K562 (cell line): Measurements from ENCODE around the gene ANKRD27. TPM values are rescaled to one million over a fixed set of nuclear protein-coding genes. Genes with fewer than 3 reads are reported as not detected.

ENCODE experiments used
- BCL6 ChIP-seq: fragments of 250-450 bp; sonication (Bioruptor Pico); IDR thresholded peaks from 2 replicates; pipeline ENCODE4 v1.4.0; 2020
- BDP1 ChIP-seq: IDR thresholded peaks from 3 replicates; pipeline ENCODE4 v1.6.1; 2011; ENCODE audit not compliant: insufficient read length, insufficient read depth
- BMI1 ChIP-seq: fragments of 150-350 bp; IDR thresholded peaks from 2 replicates; pipeline ENCODE4 v1.6.1; 2014; ENCODE audit warnings: low read length
- BRCA1 ChIP-seq, 2 experiments: fragments of 450-650 bp in 1 of 2; sonication (generic) in 1 of 2; formaldehyde crosslinking in 1 of 2; IDR thresholded peaks; 2 replicates each; pipeline versions ENCODE4 v1.5.0 to v1.6.1; 2017 to 2020; ENCODE audit warnings: mild to moderate bottlenecking in 1 of 2, missing genetic modification reagents in 1 of 2
- CBFA2T3 ChIP-seq: fragments of 450-650 bp; IDR thresholded peaks from 2 replicates; pipeline ENCODE4 v1.6.1; 2017
- CREBBP ChIP-seq: IDR thresholded peaks from one replicate; pipeline ENCODE4 v1.6.1; 2012; ENCODE audit warnings: low read depth, mild to moderate bottlenecking, control low read depth, inconsistent platforms, low read length
- GTF2A2 ChIP-seq: IDR thresholded peaks from 2 replicates; pipeline ENCODE4 v1.6.1; 2016; ENCODE audit warnings: mild to moderate bottlenecking, missing genetic modification characterization, missing compliant biosample characterization
- MTA3 ChIP-seq: fragments of 450-650 bp; formaldehyde crosslinking; IDR thresholded peaks from 2 replicates; pipeline ENCODE4 v1.6.1; 2017; ENCODE audit warnings: mild to moderate bottlenecking, borderline replicate concordance
- MTF1 ChIP-seq: fragments of 250-450 bp; sonication (Bioruptor Pico); IDR thresholded peaks from 2 replicates; pipeline ENCODE4 v1.9.0; 2021; ENCODE audit warnings: moderate library complexity, mild to moderate bottlenecking, inconsistent platforms, borderline replicate concordance
- MYNN ChIP-seq, 2 experiments: sonication (generic); formaldehyde crosslinking in 1 of 2; IDR thresholded peaks; 2 replicates each; pipeline versions ENCODE4 v1.5.0 to v1.6.1; 2016 to 2020; ENCODE audit warnings: antibody characterized with exemption in 1 of 2, missing genetic modification reagents in 1 of 2
- NFXL1 ChIP-seq: fragments of 450-650 bp; formaldehyde crosslinking; IDR thresholded peaks from 2 replicates; pipeline ENCODE4 v1.4.0; 2021; ENCODE audit warnings: mild to moderate bottlenecking
- SFPQ ChIP-seq: fragments of 200-400 bp; formaldehyde crosslinking; IDR thresholded peaks from 2 replicates; pipeline ENCODE4 v1.6.1; 2017; ENCODE audit warnings: mild to moderate bottlenecking, low read depth, low read length, moderate library complexity
- SIRT6 ChIP-seq: IDR thresholded peaks from one replicate; pipeline ENCODE4 v1.6.1; 2012; ENCODE audit warnings: low read depth, mild to moderate bottlenecking, control low read depth, inconsistent platforms, low read length, moderate library complexity
- SIX5 ChIP-seq, 2 experiments: IDR thresholded peaks; 2 replicates each; pipeline ENCODE4 v1.6.1; 2011; ENCODE audit warnings: low read length in 2 of 2, borderline replicate concordance in 1 of 2, low read depth in 1 of 2, mild to moderate bottlenecking in 1 of 2, moderate library complexity in 1 of 2; ENCODE audit not compliant: insufficient read depth in 1 of 2
- SMARCA5 ChIP-seq: fragments of 450-650 bp; IDR thresholded peaks from 2 replicates; pipeline ENCODE4 v1.6.1; 2016
- STAT5A ChIP-seq: IDR thresholded peaks from 2 replicates; pipeline ENCODE4 v1.6.1; 2012; ENCODE audit warnings: low read length, inconsistent platforms, borderline replicate concordance
- TAL1 ChIP-seq: fragments of 450-650 bp; IDR thresholded peaks from 2 replicates; pipeline ENCODE4 v1.6.1; 2016; ENCODE audit warnings: mild to moderate bottlenecking
- TCFL5 ChIP-seq: fragments of 250-450 bp; sonication (Bioruptor Pico); conservative IDR thresholded peaks from 2 replicates; pipeline ENCODE4 v1.6.1; 2021; ENCODE audit warnings: mild to moderate bottlenecking, moderate library complexity, matching md5 sums
- XRCC3 ChIP-seq: fragments of 450-650 bp; IDR thresholded peaks from 2 replicates; pipeline ENCODE4 v1.6.1; 2017; ENCODE audit warnings: mild to moderate bottlenecking, moderate library complexity
- YBX1 ChIP-seq: fragments of 450-650 bp; IDR thresholded peaks from 2 replicates; pipeline ENCODE4 v1.7.1; 2016; ENCODE audit warnings: mild to moderate bottlenecking
- ZBTB7A ChIP-seq: IDR thresholded peaks from 2 replicates; pipeline ENCODE4 v1.6.1; 2011; ENCODE audit warnings: low read depth, mild to moderate bottlenecking, low read length, moderate library complexity, borderline replicate concordance; ENCODE audit not compliant: control insufficient read depth
- ZNF165 ChIP-seq: fragments of 250-450 bp; sonication (Bioruptor Pico); IDR thresholded peaks from 2 replicates; pipeline ENCODE4 v1.4.0; 2020; ENCODE audit warnings: borderline replicate concordance
- ZNF384 ChIP-seq: IDR thresholded peaks from 2 replicates; pipeline ENCODE4 v1.6.1; 2012; ENCODE audit warnings: low read depth, low read length, improper control_type of control experiment
- ZZZ3 ChIP-seq: fragments of 450-650 bp; IDR thresholded peaks from 2 replicates; pipeline ENCODE4 v1.6.1; 2016; ENCODE audit warnings: antibody characterized with exemption, mild to moderate bottlenecking, moderate library complexity
- polyA plus RNA-seq, 8 experiments: library from polyadenylated mRNA; depleted of rRNA in 4 of 8; stranded (reverse) in 5 of 8; unstranded in 3 of 8; fragments of >200 nt; fragmentation: Nextera tagmentation in 2 of 8; fragmentation: Illumina TruSeq in 1 of 8; extraction: Ambion mirVana in 2 of 8; extraction: Trizol in 1 of 8; gene quantifications; 2 replicates each; pipeline versions ENCODE4 v1.2.1 to v1.2.3, GENCODE V29; 2011 to 2014; ENCODE audit warnings: inconsistent platforms in 1 of 8, missing spikeins in 1 of 8
- total RNA-seq, 7 experiments: library from RNA; depleted of rRNA in 6 of 7; stranded (reverse); fragments of >200 nt in 6 of 7; fragmentation: Illumina TruSeq in 2 of 7; extraction: Trizol in 2 of 7; gene quantifications; 2 replicates each; pipeline versions ENCODE4 v1.2.1 to v1.2.3, GENCODE V29; 2011 to 2021; ENCODE audit warnings: low replicate concordance in 1 of 7
- TF ChIP-seq, protein P1 (sequence below): IDR thresholded peaks from 2 replicates; pipeline ENCODE4 v1.6.1; 2011; ENCODE audit not compliant: insufficient read length; ENCODE audit errors: extremely low read depth
- TF ChIP-seq, protein P2 (sequence below), 2 experiments: fragments of 450-650 bp in 1 of 2; sonication (generic) in 1 of 2; formaldehyde crosslinking; conservative IDR thresholded peaks; 2 replicates each; pipeline versions ENCODE4 v1.4.0 to v1.8.1; 2020 to 2022; ENCODE audit warnings: mild to moderate bottlenecking in 1 of 2, missing genetic modification reagents in 1 of 2
- TF ChIP-seq, protein P3 (sequence below): fragments of 450-650 bp; IDR thresholded peaks from 2 replicates; pipeline ENCODE4 v1.6.1; 2017; ENCODE audit warnings: mild to moderate bottlenecking, moderate library complexity

ANKRD27 gene
- total and polyA plus RNA-seq, 9 of the 15 experiments (the other 6 are each of a cell fraction or from before 2014, with no cell fraction given): 5.3 to 71.3 (median 54.2) TPM

- TF ChIP-seq SFPQ: no peak
- no peak for TF ChIP-seq ZNF165 (CRISPR knock-in tag)
- no peak for TF ChIP-seq ZZZ3
- no peak for TF ChIP-seq GTF2A2 (tag)
- TF ChIP-seq BDP1: no peak
- TF ChIP-seq BCL6 (CRISPR knock-in tag): no peak
- peak; percentile 36; the same call in 1 of the 2 replicates for TF ChIP-seq ZBTB7A
- no peak for TF ChIP-seq BRCA1 (IDR thresholded peaks at IDR 0.05)
- no peak for TF ChIP-seq BRCA1 (CRISPR knock-in tag; IDR thresholded peaks at IDR 0.05)
- TF ChIP-seq, protein P1, sequence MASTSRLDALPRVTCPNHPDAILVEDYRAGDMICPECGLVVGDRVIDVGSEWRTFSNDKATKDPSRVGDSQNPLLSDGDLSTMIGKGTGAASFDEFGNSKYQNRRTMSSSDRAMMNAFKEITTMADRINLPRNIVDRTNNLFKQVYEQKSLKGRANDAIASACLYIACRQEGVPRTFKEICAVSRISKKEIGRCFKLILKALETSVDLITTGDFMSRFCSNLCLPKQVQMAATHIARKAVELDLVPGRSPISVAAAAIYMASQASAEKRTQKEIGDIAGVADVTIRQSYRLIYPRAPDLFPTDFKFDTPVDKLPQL: no peak
- TF ChIP-seq BMI1: no peak
- no peak for TF ChIP-seq CBFA2T3
- no peak for TF ChIP-seq YBX1
- TF ChIP-seq XRCC3: no peak
- no peak for TF ChIP-seq MTF1 (CRISPR knock-in tag)
- no peak for TF ChIP-seq SIX5 (IDR thresholded peaks at IDR 0.05; ENCODE audit: borderline replicate concordance in 1 of 2, insufficient read depth in 1 of 2, low read depth in 1 of 2, low read length in 2 of 2)
- TF ChIP-seq NFXL1 (CRISPR knock-in tag): no peak
- TF ChIP-seq STAT5A: no peak
- TF ChIP-seq MTA3: no peak
- no peak for TF ChIP-seq CREBBP
- no peak for TF ChIP-seq SMARCA5
- peak; percentile 75 for TF ChIP-seq MYNN (IDR thresholded peaks at IDR 0.05)
- no peak for TF ChIP-seq MYNN (CRISPR knock-in tag; IDR thresholded peaks at IDR 0.05)
- no peak for TF ChIP-seq SIRT6
- TF ChIP-seq, protein P2, sequence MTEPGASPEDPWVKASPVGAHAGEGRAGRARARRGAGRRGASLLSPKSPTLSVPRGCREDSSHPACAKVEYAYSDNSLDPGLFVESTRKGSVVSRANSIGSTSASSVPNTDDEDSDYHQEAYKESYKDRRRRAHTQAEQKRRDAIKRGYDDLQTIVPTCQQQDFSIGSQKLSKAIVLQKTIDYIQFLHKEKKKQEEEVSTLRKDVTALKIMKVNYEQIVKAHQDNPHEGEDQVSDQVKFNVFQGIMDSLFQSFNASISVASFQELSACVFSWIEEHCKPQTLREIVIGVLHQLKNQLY (CRISPR knock-in tag; conservative IDR thresholded peaks at IDR 0.05): no peak
- no peak for TF ChIP-seq TCFL5 (CRISPR knock-in tag)
- TF ChIP-seq TAL1: no peak
- TF ChIP-seq, protein P3, sequence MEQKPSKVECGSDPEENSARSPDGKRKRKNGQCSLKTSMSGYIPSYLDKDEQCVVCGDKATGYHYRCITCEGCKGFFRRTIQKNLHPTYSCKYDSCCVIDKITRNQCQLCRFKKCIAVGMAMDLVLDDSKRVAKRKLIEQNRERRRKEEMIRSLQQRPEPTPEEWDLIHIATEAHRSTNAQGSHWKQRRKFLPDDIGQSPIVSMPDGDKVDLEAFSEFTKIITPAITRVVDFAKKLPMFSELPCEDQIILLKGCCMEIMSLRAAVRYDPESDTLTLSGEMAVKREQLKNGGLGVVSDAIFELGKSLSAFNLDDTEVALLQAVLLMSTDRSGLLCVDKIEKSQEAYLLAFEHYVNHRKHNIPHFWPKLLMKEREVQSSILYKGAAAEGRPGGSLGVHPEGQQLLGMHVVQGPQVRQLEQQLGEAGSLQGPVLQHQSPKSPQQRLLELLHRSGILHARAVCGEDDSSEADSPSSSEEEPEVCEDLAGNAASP: no peak
- no peak for TF ChIP-seq ZNF384
These were observed 16.4 kb upstream of the ANKRD27 start, which contains the start of gene NUDT19 (continued) for GRCh38 chr19:32691291-32691951.
